GM12872 (cell line): ENCODE results near the gene SH2D4B.

Experiments
- CTCF ChIP-seq: IDR thresholded peaks from 3 replicates; pipeline ENCODE4 v1.5.1; 2011; ENCODE audit warnings: low read depth, mild to moderate bottlenecking, low read length, moderate library complexity; ENCODE audit not compliant: insufficient read depth

The SH2D4B gene

GRCh38 chr10:80538481-80539185 is 931 bp downstream of the SH2D4B start:
- no peak for TF ChIP-seq CTCF

GRCh38 chr10:80539421-80540031 is 1.8 kb downstream of the SH2D4B start:
- no peak for TF ChIP-seq CTCF

GRCh38 chr10:80540136-80540535 is 2.4 kb downstream of the SH2D4B start:
- TF ChIP-seq CTCF: no peak

- no peak for TF ChIP-seq CTCF
Measured at GRCh38 chr10:80540618-80540980, 2.9 kb downstream of the SH2D4B start.

- TF ChIP-seq CTCF: no peak
Measured at GRCh38 chr10:80540981-80541750, 3.5 kb downstream of the SH2D4B start.

- no peak for TF ChIP-seq CTCF
Measured at GRCh38 chr10:80542053-80542452, 4.4 kb downstream of the SH2D4B start.

- TF ChIP-seq CTCF: no peak
Measured at GRCh38 chr10:80542652-80543318, 5.1 kb downstream of the SH2D4B start.
